IMR-90 (cell line): ENCODE data around the gene SEC24A. TPM values are rescaled to one million over a fixed set of nuclear protein-coding genes. Genes with fewer than 3 reads are reported as not detected.

Experiments
- ATAC-seq: fragments of 200-7000 bp; cut with Tn5 transposase; 2 replicates; pipeline ENCODE4 v1.9.1; 2020; ENCODE audit warnings: low read depth, mild to moderate bottlenecking, moderate library complexity
- BruUV-seq: library from RNA; stranded (reverse); fragments of 400-500 nt; replicated peaks from 2 replicates; lab custom pipeline; 2021; lab: Mats Ljungman, UMichigan
- CTCF ChIA-PET: fragments of 300-600 bp; formaldehyde crosslinking; extraction: SDS; loops from one replicate; lab custom pipeline; 2021; ENCODE audit warnings: antibody characterized with exemption; lab: Yijun Ruan, JAX
- POLR2A ChIA-PET: fragments of 300-600 bp; sonication (Branson Sonifier 250); formaldehyde crosslinking; loops from one replicate; lab custom pipeline; 2022; ENCODE audit warnings: antibody characterized with exemption; ENCODE audit not compliant: unreplicated experiment; lab: Charles Lee
- DNase-seq: peaks from one replicate; pipeline ENCODE4 v3.0.0; 2013
- H2AFZ ChIP-seq: replicated peaks from 2 replicates; pipeline ENCODE3; 2013; ENCODE audit warnings: low read length, mild to moderate bottlenecking; ENCODE audit not compliant: poor library complexity
- H2AK5ac ChIP-seq: 2 replicates; pipeline ENCODE4 v1.6.1; 2013; ENCODE audit warnings: low read depth, low read length, inconsistent platforms
- H2AK9ac ChIP-seq: replicated peaks from 2 replicates; pipeline ENCODE3; 2013; ENCODE audit warnings: mild to moderate bottlenecking, low read depth, low read length, moderate library complexity; ENCODE audit not compliant: poor library complexity
- H2BK120ac ChIP-seq: 2 replicates; pipeline ENCODE4 v1.6.1; 2013; ENCODE audit warnings: low read depth, low read length, inconsistent platforms
- H2BK15ac ChIP-seq: 3 replicates; pipeline ENCODE4 v1.6.1; 2013; ENCODE audit warnings: low read depth, low read length, inconsistent platforms
- H2BK20ac ChIP-seq: 2 replicates; pipeline ENCODE4 v1.6.1; 2013; ENCODE audit warnings: low read depth, mild to moderate bottlenecking, inconsistent platforms, low read length, moderate library complexity
- H2BK5ac ChIP-seq: 2 replicates; pipeline ENCODE4 v1.6.1; 2013; ENCODE audit warnings: mild to moderate bottlenecking, low read depth, low read length, inconsistent platforms; ENCODE audit not compliant: poor library complexity, severe bottlenecking
- H3K14ac ChIP-seq: replicated peaks from 2 replicates; pipeline ENCODE4 v1.6.1; 2013; ENCODE audit warnings: low read depth, low read length, inconsistent platforms
- H3K18ac ChIP-seq: 2 replicates; pipeline ENCODE4 v1.6.1; 2013; ENCODE audit warnings: low read depth, low read length, control low read depth
- H3K23ac ChIP-seq: 2 replicates; pipeline ENCODE4 v1.6.1; 2013; ENCODE audit warnings: low read depth, low read length, inconsistent platforms
- H3K27ac ChIP-seq: 2 replicates; pipeline ENCODE4 v1.5.1; 2013; ENCODE audit warnings: mild to moderate bottlenecking, control low read depth, low read length; ENCODE audit not compliant: insufficient read depth
- H3K27me3 ChIP-seq: 2 replicates; pipeline ENCODE4 v1.6.1; 2013; ENCODE audit warnings: low read length; ENCODE audit not compliant: control insufficient read depth, insufficient read depth
- H3K36me3 ChIP-seq: 2 replicates; pipeline ENCODE4 v1.6.1; 2013; ENCODE audit warnings: low read length, mixed read lengths; ENCODE audit not compliant: control insufficient read depth, insufficient read depth
- H3K4ac ChIP-seq: 2 replicates; pipeline ENCODE4 v1.6.1; 2013; ENCODE audit warnings: low read depth, low read length, inconsistent platforms
- H3K4me1 ChIP-seq: 2 replicates; pipeline ENCODE4 v1.6.1; 2013; ENCODE audit warnings: low read length, mixed read lengths; ENCODE audit not compliant: control insufficient read depth, insufficient read depth
- H3K4me2 ChIP-seq: 2 replicates; pipeline ENCODE4 v1.6.1; 2013; ENCODE audit warnings: low read depth, mild to moderate bottlenecking, control low read depth, low read length, moderate library complexity
- H3K4me3 ChIP-seq: 2 replicates; pipeline ENCODE4 v1.5.1; 2013; ENCODE audit warnings: low read depth, mild to moderate bottlenecking, control low read depth, low read length, moderate library complexity; ENCODE audit not compliant: insufficient read depth
- H3K56ac ChIP-seq: 2 replicates; pipeline ENCODE4 v1.6.1; 2013; ENCODE audit warnings: low read length, inconsistent platforms; ENCODE audit not compliant: insufficient read depth; ENCODE audit errors: extremely low read depth
- H3K79me1 ChIP-seq, 2 experiments: 2 replicates each; pipeline ENCODE4 v1.6.1; 2013; ENCODE audit warnings: low read length in 2 of 2, inconsistent platforms in 1 of 2, low read depth in 1 of 2
- H3K9ac ChIP-seq: 2 replicates; pipeline ENCODE4 v1.6.1; 2013; ENCODE audit warnings: low read depth, low read length, control low read depth
- H3K9me1 ChIP-seq: 2 replicates; pipeline ENCODE4 v1.6.1; 2013; ENCODE audit warnings: low read length, inconsistent platforms; ENCODE audit not compliant: insufficient read depth
- H3K9me3 ChIP-seq: 2 replicates; pipeline ENCODE4 v1.6.1; 2013; ENCODE audit warnings: low read length; ENCODE audit not compliant: control insufficient read depth, insufficient read depth
- H4K20me1 ChIP-seq: 2 replicates; pipeline ENCODE4 v1.6.1; 2013; ENCODE audit warnings: low read length, inconsistent platforms; ENCODE audit not compliant: insufficient read depth
- H4K5ac ChIP-seq: 2 replicates; pipeline ENCODE4 v1.6.1; 2013; ENCODE audit warnings: mild to moderate bottlenecking, low read depth, low read length, control low read depth
- H4K8ac ChIP-seq, 2 experiments: 2 replicates each; pipeline ENCODE4 v1.6.1; 2013; ENCODE audit warnings: low read depth in 2 of 2, low read length in 2 of 2, control low read depth in 1 of 2, inconsistent platforms in 1 of 2
- H4K91ac ChIP-seq: 2 replicates; pipeline ENCODE4 v1.6.1; 2013; ENCODE audit warnings: low read depth, low read length, inconsistent platforms; ENCODE audit not compliant: insufficient read depth
- BHLHE40 ChIP-seq: fragments of 150-350 bp; IDR thresholded peaks from 2 replicates; pipeline ENCODE4 v1.6.1; 2016; ENCODE audit warnings: mild to moderate bottlenecking, low read depth, low read length
- CEBPB ChIP-seq: IDR thresholded peaks from 2 replicates; pipeline ENCODE4 v1.6.1; 2012; ENCODE audit warnings: low read depth, low read length, improper control_type of control experiment
- CHD1 ChIP-seq: IDR thresholded peaks from 2 replicates; pipeline ENCODE4 v1.6.1; 2012; ENCODE audit warnings: low read depth, low read length, improper control_type of control experiment
- ELK1 ChIP-seq: fragments of 150-350 bp; IDR thresholded peaks from 2 replicates; pipeline ENCODE4 v1.6.1; 2016; ENCODE audit warnings: low read depth, mild to moderate bottlenecking, low read length, moderate library complexity, borderline replicate concordance
- MAFK ChIP-seq: IDR thresholded peaks from 2 replicates; pipeline ENCODE4 v1.6.1; 2012; ENCODE audit warnings: low read depth, low read length, improper control_type of control experiment
- MAZ ChIP-seq: IDR thresholded peaks from 2 replicates; pipeline ENCODE4 v1.6.1; 2012; ENCODE audit warnings: low read depth, mild to moderate bottlenecking, low read length, improper control_type of control experiment, moderate library complexity, borderline replicate concordance
- MXI1 ChIP-seq: IDR thresholded peaks from 2 replicates; pipeline ENCODE4 v1.6.1; 2012; ENCODE audit warnings: low read depth, mild to moderate bottlenecking, low read length, moderate library complexity, borderline replicate concordance
- RAD21 ChIP-seq: IDR thresholded peaks from 2 replicates; pipeline ENCODE4 v1.6.1; 2012; ENCODE audit warnings: low read length, improper control_type of control experiment
- RCOR1 ChIP-seq: IDR thresholded peaks from 2 replicates; pipeline ENCODE4 v1.6.1; 2012; ENCODE audit warnings: mild to moderate bottlenecking, low read length, improper control_type of control experiment; ENCODE audit not compliant: insufficient replicate concordance
- RFX5 ChIP-seq: IDR thresholded peaks from 2 replicates; pipeline ENCODE4 v1.8.0; 2012; ENCODE audit warnings: low read depth, mild to moderate bottlenecking, low read length, moderate library complexity
- SMC3 ChIP-seq: fragments of 150-350 bp; IDR thresholded peaks from 2 replicates; pipeline ENCODE4 v1.6.1; 2016; ENCODE audit warnings: low read depth, mild to moderate bottlenecking, antibody characterized with exemption, low read length, moderate library complexity
- WGBS, 2 experiments: methylation state at CpG; one replicate each; pipeline versions ENCODE4 v1.1.5 to v1.1.7; 2013; ENCODE audit warnings: missing lambda C conversion rate in 2 of 2; ENCODE audit not compliant: insufficient read length in 1 of 2; ENCODE audit errors: extremely low coverage in 2 of 2; 5-methylcytosine and 5-hydroxymethylcytosine counted together
- dilution Hi-C: fragments of 300-500 bp; cut with HindIII; formaldehyde crosslinking; loops from one replicate; pipeline ENCODE4 v1.14.3; 2018; ENCODE audit warnings: low sequenced_read_pairs; ENCODE audit not compliant: unreplicated experiment
- in situ Hi-C: fragments of 300-500 bp; cut with MboI; formaldehyde crosslinking; loops from 3 replicates; pipeline ENCODE4 v1.14.3; 2019; ENCODE audit warnings: low sequenced_read_pairs, inconsistent platforms, mixed read lengths
- intact Hi-C: fragments of 100-400 bp; cut with micrococcal nuclease; formaldehyde crosslinking; loops from 2 replicates; pipeline ENCODE4 v1.10.0; 2022
- polyA plus RNA-seq, 3 experiments: library from polyadenylated mRNA; depleted of rRNA; stranded (reverse); fragments of >200 nt; gene quantifications; 2 replicates each; pipeline ENCODE4 v1.2.3, GENCODE V29; 2012; ENCODE audit warnings: low replicate concordance in 1 of 3
- total RNA-seq: library from RNA; depleted of rRNA; stranded (reverse); fragments of >200 nt; gene quantifications from 2 replicates; pipeline ENCODE4 v1.2.3, GENCODE V29; 2012
- TF ChIP-seq, protein P1 (sequence below): fragments of 150-350 bp; IDR thresholded peaks from 2 replicates; pipeline ENCODE4 v1.6.1; 2017; ENCODE audit warnings: mild to moderate bottlenecking, antibody characterized with exemption, low read length, low read depth
- TF ChIP-seq, protein P2 (sequence below): conservative IDR thresholded peaks from 2 replicates; pipeline ENCODE4 v1.5.1; 2012; ENCODE audit warnings: mild to moderate bottlenecking, low read depth, low read length, improper control_type of control experiment

The SEC24A gene
- total and polyA plus RNA-seq, 2 of the 4 experiments (the other 2 are of a cell fraction), result 23.9 to 28.1 TPM

- no peak overlapping the region for H3K4me3 ChIP-seq
Measured at GRCh38 chr5:134708301-134708700, 59.7 kb downstream of the SEC24A start.

More at GRCh38 chr5:134708301-134708700, 59.7 kb downstream of the SEC24A start:
- H2BK15ac ChIP-seq, result no peak overlapping the region
- no peak overlapping the region for H4K5ac ChIP-seq
- POLR2A ChIA-PET, result no interaction called here
- peaks cover 3 to 4% of the 10 kb centered on the region in 2 experiments; a peak in 3 of 4 replicates for H3K79me1 ChIP-seq
- H3K9me3 ChIP-seq, result no peaks in the 10 kb centered on the region
- BruUV-seq, result no TSS peak
- peak overlapping the region; percentile 34; the same call in 1 of the 2 replicates for H3K27ac ChIP-seq
- H3K23ac ChIP-seq, result no peak overlapping the region
- H3K14ac ChIP-seq, result no peak overlapping the region
- in situ Hi-C loops, result no loop called here
- H4K20me1 ChIP-seq, result no peaks in the 10 kb centered on the region; the same call in 1 of the 2 replicates
- no peak overlapping the region for H2BK5ac ChIP-seq
- H2BK20ac ChIP-seq, result no peak overlapping the region
- no peak overlapping the region for H3K4ac ChIP-seq
- H2AK9ac ChIP-seq, result no peak overlapping the region
- no peak overlapping the region for H4K8ac ChIP-seq
- H3K4me1 ChIP-seq, result no peaks in the 10 kb centered on the region
- no peak overlapping the region for H3K18ac ChIP-seq
- no peak overlapping the region for H4K91ac ChIP-seq
- no peaks in the 10 kb centered on the region for H3K27me3 ChIP-seq
- dilution Hi-C loops, result no loop called here
- no peak for ATAC-seq
- H3K56ac ChIP-seq, result no peak overlapping the region
- no CpG with 5 or more reads among the region's 1 CpG for WGBS, 2 experiments
- peaks cover 60% of the 10 kb centered on the region for H3K36me3 ChIP-seq
- peak; percentile 8 for DNase-seq
- no peak overlapping the region for H2AK5ac ChIP-seq
- intact Hi-C loops, result no loop called here
- no peak overlapping the region for H3K4me2 ChIP-seq
- CTCF ChIA-PET, result no interaction called here
- no peak overlapping the region for H2AFZ ChIP-seq
- H2BK120ac ChIP-seq, result no peak overlapping the region
- H3K9me1 ChIP-seq, result no peaks in the 10 kb centered on the region
- no peak for TF ChIP-seq MAFK
- TF ChIP-seq MXI1, result no peak
- TF ChIP-seq RAD21, result no peak
- TF ChIP-seq BHLHE40, result no peak
- no peak for TF ChIP-seq RCOR1
- no peak for TF ChIP-seq ELK1
- TF ChIP-seq, protein P1, sequence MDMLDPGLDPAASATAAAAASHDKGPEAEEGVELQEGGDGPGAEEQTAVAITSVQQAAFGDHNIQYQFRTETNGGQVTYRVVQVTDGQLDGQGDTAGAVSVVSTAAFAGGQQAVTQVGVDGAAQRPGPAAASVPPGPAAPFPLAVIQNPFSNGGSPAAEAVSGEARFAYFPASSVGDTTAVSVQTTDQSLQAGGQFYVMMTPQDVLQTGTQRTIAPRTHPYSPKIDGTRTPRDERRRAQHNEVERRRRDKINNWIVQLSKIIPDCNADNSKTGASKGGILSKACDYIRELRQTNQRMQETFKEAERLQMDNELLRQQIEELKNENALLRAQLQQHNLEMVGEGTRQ, result no peak
- TF ChIP-seq CEBPB, result no peak
- no peak for TF ChIP-seq MAZ
- TF ChIP-seq RFX5, result no peak
- TF ChIP-seq CHD1, result no peak
- no peak for TF ChIP-seq SMC3
- TF ChIP-seq, protein P2, sequence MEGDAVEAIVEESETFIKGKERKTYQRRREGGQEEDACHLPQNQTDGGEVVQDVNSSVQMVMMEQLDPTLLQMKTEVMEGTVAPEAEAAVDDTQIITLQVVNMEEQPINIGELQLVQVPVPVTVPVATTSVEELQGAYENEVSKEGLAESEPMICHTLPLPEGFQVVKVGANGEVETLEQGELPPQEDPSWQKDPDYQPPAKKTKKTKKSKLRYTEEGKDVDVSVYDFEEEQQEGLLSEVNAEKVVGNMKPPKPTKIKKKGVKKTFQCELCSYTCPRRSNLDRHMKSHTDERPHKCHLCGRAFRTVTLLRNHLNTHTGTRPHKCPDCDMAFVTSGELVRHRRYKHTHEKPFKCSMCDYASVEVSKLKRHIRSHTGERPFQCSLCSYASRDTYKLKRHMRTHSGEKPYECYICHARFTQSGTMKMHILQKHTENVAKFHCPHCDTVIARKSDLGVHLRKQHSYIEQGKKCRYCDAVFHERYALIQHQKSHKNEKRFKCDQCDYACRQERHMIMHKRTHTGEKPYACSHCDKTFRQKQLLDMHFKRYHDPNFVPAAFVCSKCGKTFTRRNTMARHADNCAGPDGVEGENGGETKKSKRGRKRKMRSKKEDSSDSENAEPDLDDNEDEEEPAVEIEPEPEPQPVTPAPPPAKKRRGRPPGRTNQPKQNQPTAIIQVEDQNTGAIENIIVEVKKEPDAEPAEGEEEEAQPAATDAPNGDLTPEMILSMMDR, result no peak
- H3K9ac ChIP-seq, result no peak overlapping the region
